Hematopoietic multipotent progenitor cell treated with erythropoietin and hydrocortisone succinate and interleukin-3 and kit ligand, for 17 days (in vitro differentiated cells): Measurements from ENCODE around the gene SLC35G2.
"Not testable (repeated sequence)": the region's sequence is repeated elsewhere in the genome, so short reads cannot be mapped to it uniquely, and the experiment has no call there.

ENCODE experiments used
- DNase-seq: peaks from one replicate; pipeline ENCODE4 v3.0.0-alpha.2; 2015; ENCODE audit warnings: low spot score

SLC35G2 gene

GRCh38 chr3:136835089-136835812 is 16.3 kb downstream of the SLC35G2 start:
- no peak for DNase-seq

GRCh38 chr3:136835813-136836510 is 17.0 kb downstream of the SLC35G2 start:
- DNase-seq, result no peak

DNA sequence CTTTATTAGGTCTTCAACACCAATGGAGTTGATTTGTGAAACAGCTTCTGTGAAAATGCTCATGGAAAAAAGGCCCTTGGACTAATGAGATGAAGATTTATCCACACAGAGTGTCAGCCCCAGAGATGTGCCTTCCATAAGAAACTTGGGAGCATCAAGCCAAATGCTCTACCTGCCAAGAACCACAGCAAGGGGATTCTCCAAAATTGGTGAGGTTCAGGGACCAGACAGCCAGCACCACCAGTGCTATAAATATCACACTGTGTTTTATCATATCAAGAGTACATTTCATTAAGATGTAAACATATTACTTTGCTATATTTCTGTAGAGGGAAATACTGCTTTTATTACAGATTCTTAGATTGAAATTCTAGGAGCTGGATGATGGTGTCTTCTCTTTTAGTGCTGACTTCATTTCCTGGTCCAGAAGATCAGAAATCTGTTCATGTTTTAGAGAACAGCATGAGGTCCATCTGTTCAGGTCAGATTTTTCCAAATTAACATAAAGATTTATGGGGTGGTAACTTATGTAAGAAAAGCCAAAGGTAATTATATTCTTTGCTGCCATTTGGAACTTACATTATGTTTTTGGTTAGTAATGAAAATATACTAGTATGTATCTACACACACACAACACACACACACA is 17.7 kb downstream of the SLC35G2 start:
- DNase-seq, result no peak

- peak; percentile 19 for DNase-seq
Observed at GRCh38 chr3:136838641-136839555, 20.0 kb downstream of the SLC35G2 start.

DNA sequence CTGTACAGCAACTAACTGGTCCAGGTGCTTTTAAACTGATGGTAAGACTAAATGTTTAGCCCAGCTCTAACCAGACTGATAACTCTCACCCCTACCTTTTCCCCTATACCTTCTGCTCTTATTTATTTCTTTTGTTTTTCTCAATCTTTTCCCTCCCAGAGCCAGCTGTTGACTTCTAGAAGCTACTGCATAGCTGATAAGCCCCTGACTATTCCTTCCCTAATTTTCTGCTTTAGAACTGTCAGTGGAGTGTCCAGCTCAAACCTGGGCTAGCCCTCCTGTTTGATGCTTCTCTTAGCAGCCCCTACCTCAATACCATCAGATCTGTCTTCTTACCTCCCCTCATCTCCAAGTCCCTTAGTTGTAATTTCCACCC is 20.6 kb downstream of the SLC35G2 start:
- DNase-seq, result no peak

- DNase-seq, result no peak
Observed at GRCh38 chr3:136840252-136840651, 21.3 kb downstream of the SLC35G2 start.

- DNase-seq, result no peak
Observed at GRCh38 chr3:136842294-136842693, 23.4 kb downstream of the SLC35G2 start.

- DNase-seq, result no peak
Observed at GRCh38 chr3:136844724-136845123, 25.8 kb downstream of the SLC35G2 start.

GRCh38 chr3:136852180-136852579 is 33.3 kb downstream of the SLC35G2 start:
- DNase-seq, result no peak

GRCh38 chr3:136856665-136857064 is 37.7 kb downstream of the SLC35G2 start:
- no peak for DNase-seq

GRCh38 chr3:136858381-136858780 is 39.5 kb downstream of the SLC35G2 start:
- no peak for DNase-seq

DNA sequence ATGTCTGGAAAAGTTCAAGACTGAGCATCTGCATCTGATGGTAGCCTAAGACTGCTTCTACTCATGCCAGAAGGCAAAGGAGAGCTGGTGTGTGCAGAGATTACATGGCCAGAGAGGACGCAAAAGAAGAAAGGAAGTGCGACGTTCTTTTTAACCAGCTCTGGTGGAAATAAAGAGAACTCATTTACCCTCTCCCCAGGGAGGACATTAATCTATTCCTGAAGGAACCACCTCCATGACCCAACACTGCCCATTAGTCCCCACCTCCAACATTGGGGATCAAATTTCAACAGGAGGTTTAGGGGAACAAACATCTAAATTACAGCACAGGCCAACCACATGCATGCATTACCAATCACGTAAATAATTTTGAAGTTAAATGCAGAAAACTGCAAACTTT is 41.6 kb downstream of the SLC35G2 start:
- no peak for DNase-seq

- DNase-seq, result peak; percentile 93
Observed at GRCh38 chr3:136861890-136862616, 43.1 kb downstream of the SLC35G2 start, which contains the start of gene NCK1. Gene NCK1 (plus strand): TSS chr3:136862208. CDS start chr3:136928002, 65,794 bp downstream.

DNA sequence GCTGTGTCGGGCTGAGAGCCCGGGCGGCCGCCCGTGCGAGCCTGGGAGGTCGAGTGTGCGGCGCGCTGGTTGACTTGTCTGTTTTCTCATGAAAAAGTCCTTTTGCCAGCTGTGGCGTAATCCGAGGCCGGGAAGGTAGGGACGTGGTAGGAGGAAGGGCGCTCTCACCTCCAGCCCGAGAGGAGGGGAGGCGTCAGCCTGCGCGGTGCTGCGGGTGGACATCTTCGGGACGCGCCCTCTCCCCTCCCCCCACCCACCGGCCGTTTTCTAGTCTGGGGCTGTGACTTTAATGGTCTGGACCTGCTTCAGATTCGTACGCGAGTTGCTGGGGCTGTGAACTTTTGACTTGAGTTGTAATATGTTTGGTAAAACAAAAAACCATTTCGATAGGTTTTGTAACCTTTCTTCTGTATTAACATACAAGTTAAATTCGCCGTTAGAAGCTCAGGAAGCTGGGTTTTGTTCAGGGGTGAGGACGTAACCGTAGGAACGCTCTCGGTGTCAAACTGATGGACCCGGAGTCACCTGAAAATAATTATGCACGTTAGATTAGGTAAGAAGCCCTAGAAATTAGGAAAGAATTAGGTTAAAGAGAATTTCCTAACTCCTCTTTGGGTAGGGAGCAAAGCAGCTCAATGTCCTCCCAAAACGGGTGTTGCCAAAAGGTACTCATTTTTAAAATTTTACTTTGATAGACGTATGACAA is 43.8 kb downstream of the SLC35G2 start:
- peak; percentile 55 for DNase-seq

GRCh38 chr3:136869282-136869681 is 50.4 kb downstream of the SLC35G2 start:
- DNase-seq, result no peak

DNA sequence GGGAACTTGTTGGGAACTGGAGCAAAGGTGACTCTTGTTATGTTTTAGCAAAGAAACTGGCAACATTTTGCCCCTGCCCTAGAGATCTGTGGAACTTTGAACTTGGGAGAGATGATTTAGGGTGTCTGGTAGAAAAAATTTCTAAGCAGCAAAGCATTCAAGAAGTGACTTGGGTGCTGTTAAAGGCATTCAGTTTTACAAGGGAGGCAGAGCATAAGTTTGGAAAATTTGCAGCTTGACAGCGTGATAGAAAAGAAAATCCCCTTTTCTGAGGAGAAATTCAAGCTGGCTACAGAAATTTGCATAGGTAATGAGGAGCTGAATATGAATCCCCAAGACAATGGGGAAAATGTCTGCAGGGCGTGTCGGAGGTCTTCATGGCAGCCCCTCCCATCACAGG is 53.3 kb downstream of the SLC35G2 start:
- DNase-seq, result not testable (repeated sequence)

- not testable (repeated sequence) for DNase-seq
Observed at GRCh38 chr3:136879510-136879909, 60.6 kb downstream of the SLC35G2 start.

DNA sequence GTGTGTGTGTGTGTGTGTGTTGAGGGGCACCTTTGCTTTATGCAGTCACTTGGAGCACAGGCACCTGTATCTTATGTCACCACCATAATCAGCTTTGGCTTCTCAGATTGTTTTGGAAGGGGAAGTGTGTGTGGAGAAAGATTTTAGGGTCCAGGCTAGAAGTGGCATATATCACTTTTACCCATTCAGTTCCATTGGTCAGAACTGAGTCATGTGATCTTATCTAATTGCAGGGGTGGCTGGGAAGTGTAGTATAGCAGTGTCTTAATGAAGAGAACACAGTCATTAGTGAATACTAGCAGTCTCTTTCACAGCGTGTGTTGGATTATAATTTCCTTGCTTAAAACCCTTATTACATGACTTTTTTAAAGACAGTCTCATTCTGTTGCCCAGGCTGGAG is 63.6 kb downstream of the SLC35G2 start:
- no peak for DNase-seq

- DNase-seq, result no peak
Observed at GRCh38 chr3:136883967-136884720, 65.2 kb downstream of the SLC35G2 start.
